GM23338 (cell line): ENCODE results near the gene ZCCHC17. TPM values are rescaled to one million over a fixed set of nuclear protein-coding genes. Genes with fewer than 3 reads are reported as not detected.

Source experiments
- ATAC-seq: fragments of 200-7000 bp; cut with Tn5 transposase; 3 replicates; pipeline ENCODE4 v1.9.1; 2020
- DNase-seq: peaks from one replicate; pipeline ENCODE4 v3.0.0-alpha.2; 2015; ENCODE audit warnings: low spot score
- H2AFZ ChIP-seq: fragments of 200-600 bp; sonication (generic); 2 replicates; pipeline ENCODE4 v1.8.0; 2016; ENCODE audit warnings: antibody characterized with exemption, mild to moderate bottlenecking, moderate library complexity
- H3F3A ChIP-seq: fragments of 200-600 bp; sonication (generic); replicated peaks from 2 replicates; pipeline ENCODE4 v1.8.0; 2017; ENCODE audit warnings: antibody characterized with exemption, mixed run types, low read depth
- H3K27ac ChIP-seq: fragments of 200-600 bp; sonication (generic); 2 replicates; pipeline ENCODE4 v1.6.1; 2016; ENCODE audit warnings: low read depth
- H3K27me3 ChIP-seq: fragments of 200-600 bp; sonication (generic); 2 replicates; pipeline ENCODE4 v1.8.0; 2016; ENCODE audit warnings: mild to moderate bottlenecking, mixed run types, moderate library complexity; ENCODE audit not compliant: insufficient read depth
- H3K36me3 ChIP-seq: fragments of 200-600 bp; sonication (generic); 2 replicates; pipeline ENCODE4 v1.8.0; 2016; ENCODE audit warnings: mild to moderate bottlenecking; ENCODE audit not compliant: insufficient read depth
- H3K4me1 ChIP-seq: fragments of 200-600 bp; sonication (generic); 2 replicates; pipeline ENCODE4 v1.8.0; 2016; ENCODE audit warnings: mild to moderate bottlenecking, moderate library complexity; ENCODE audit not compliant: insufficient read depth
- H3K4me2 ChIP-seq: fragments of 200-600 bp; sonication (generic); 2 replicates; pipeline ENCODE4 v1.7.1; 2017; ENCODE audit warnings: mixed run types
- H3K4me3 ChIP-seq: fragments of 200-600 bp; sonication (generic); 2 replicates; pipeline ENCODE4 v1.6.1; 2016; ENCODE audit warnings: mixed run types
- H3K79me2 ChIP-seq: fragments of 200-600 bp; sonication (generic); replicated peaks from 2 replicates; pipeline ENCODE4 v1.8.0; 2017; ENCODE audit warnings: mild to moderate bottlenecking; ENCODE audit not compliant: insufficient read depth
- H3K9me2 ChIP-seq: fragments of 200-600 bp; sonication (generic); 2 replicates; pipeline ENCODE4 v1.8.0; 2017; ENCODE audit not compliant: insufficient read depth
- H4K20me1 ChIP-seq: fragments of 200-600 bp; sonication (generic); replicated peaks from 2 replicates; pipeline ENCODE4 v1.8.0; 2017; ENCODE audit warnings: mild to moderate bottlenecking; ENCODE audit not compliant: insufficient read depth
- H3K27ac Mint-ChIP-seq: 2 replicates; pipeline ENCODE4 v1.8.0; 2020; ENCODE audit warnings: inconsistent platforms, mild to moderate bottlenecking, moderate library complexity, mixed read lengths
- H3K27me3 Mint-ChIP-seq: 3 replicates; pipeline ENCODE4 v1.8.0; 2022; ENCODE audit warnings: low read depth, mild to moderate bottlenecking, moderate library complexity, mixed read lengths, inconsistent platforms; ENCODE audit not compliant: insufficient read depth, poor library complexity
- H3K36me3 Mint-ChIP-seq: 3 replicates; pipeline ENCODE4 v1.8.0; 2021; ENCODE audit warnings: low read depth, mild to moderate bottlenecking, inconsistent platforms, moderate library complexity, mixed read lengths
- H3K4me1 Mint-ChIP-seq: 3 replicates; pipeline ENCODE4 v1.8.0; 2020; ENCODE audit warnings: mild to moderate bottlenecking, inconsistent platforms, mixed read lengths
- H3K4me3 Mint-ChIP-seq: 3 replicates; pipeline ENCODE4 v1.8.0; 2021; ENCODE audit warnings: moderate library complexity, mild to moderate bottlenecking, inconsistent platforms, mixed read lengths
- H3K9me3 Mint-ChIP-seq: 3 replicates; pipeline ENCODE4 v1.8.0; 2020; ENCODE audit warnings: moderate library complexity, mild to moderate bottlenecking, inconsistent platforms, mixed read lengths
- CREB1 ChIP-seq: fragments of 250-450 bp; sonication (Bioruptor Pico); IDR thresholded peaks from 2 replicates; pipeline ENCODE4 v1.5.0; 2020; ENCODE audit warnings: low read depth, mild to moderate bottlenecking, moderate library complexity
- CTCF ChIP-seq, 2 experiments: fragments of 200-600 bp in 1 of 2; sonication (generic) in 1 of 2; conservative IDR thresholded peaks; 2 replicates each; pipeline versions ENCODE4 v1.5.1 to v1.6.1; 2016 to 2017; ENCODE audit warnings: antibody characterized with exemption in 2 of 2, low read depth in 2 of 2, mild to moderate bottlenecking in 2 of 2, moderate library complexity in 1 of 2
- ETS1 ChIP-seq: IDR thresholded peaks from 2 replicates; pipeline ENCODE4 v1.6.1; 2016; ENCODE audit warnings: antibody characterized with exemption
- EZH2 ChIP-seq: fragments of 200-600 bp; sonication (generic); IDR thresholded peaks from one replicate; pipeline ENCODE4 v1.8.0; 2017; ENCODE audit warnings: antibody characterized with exemption, mild to moderate bottlenecking, low read depth; ENCODE audit not compliant: unreplicated experiment
- POLR2AphosphoS5 ChIP-seq: IDR thresholded peaks from 2 replicates; pipeline ENCODE4 v1.6.1; 2016; ENCODE audit warnings: antibody characterized with exemption, low read depth
- STAT1 ChIP-seq: IDR thresholded peaks from one replicate; pipeline ENCODE4 v1.6.1; 2016; ENCODE audit warnings: antibody characterized with exemption; ENCODE audit not compliant: unreplicated experiment
- ZNF114 ChIP-seq: fragments of 250-450 bp; sonication (Bioruptor Pico); IDR thresholded peaks from 2 replicates; pipeline ENCODE4 v1.5.0; 2020; ENCODE audit warnings: mild to moderate bottlenecking, moderate library complexity
- ZNF331 ChIP-seq: fragments of 250-450 bp; sonication (Bioruptor Pico); IDR thresholded peaks from 2 replicates; pipeline ENCODE4 v1.5.0; 2020; ENCODE audit warnings: low read depth, mild to moderate bottlenecking, moderate library complexity
- ZNF462 ChIP-seq: fragments of 250-450 bp; sonication (Bioruptor Pico); IDR thresholded peaks from 2 replicates; pipeline ENCODE4 v1.5.0; 2020; ENCODE audit warnings: mild to moderate bottlenecking, moderate library complexity
- polyA plus RNA-seq: library from polyadenylated mRNA; unstranded; fragments of >200 nt; fragmentation: Nextera tagmentation; extraction: Ambion mirVana; gene quantifications from 2 replicates; pipeline ENCODE4 v1.2.1, GENCODE V29; 2016
- total RNA-seq: library from RNA; depleted of rRNA; stranded (reverse); fragments of >200 nt; shearing (Covaris generic); gene quantifications from 2 replicates; pipeline ENCODE4 v1.2.3, GENCODE V29; 2014

Gene ZCCHC17
- total and polyA plus RNA-seq, 2 experiments from 2014 or later = 40.1 to 134 TPM

- TF ChIP-seq ZNF462 (CRISPR knock-in tag) (no peak), ZNF114 (CRISPR knock-in tag) (no peak)
Measured at GRCh38 chr1:31371121-31371959, 74.5 kb downstream of the ZCCHC17 start (continued).

GRCh38 chr1:31372051-31372450 is 75.2 kb downstream of the ZCCHC17 start:
- Histone ChIP-seq H3K4me1 (peaks cover 38% of the 10 kb centered on the region), H3K4me2 (peak overlapping the region; percentile 99)
- no peak for TF ChIP-seq CREB1 (CRISPR knock-in tag)
- TF ChIP-seq STAT1 = no peak
- TF ChIP-seq ETS1 = no peak
- TF ChIP-seq POLR2AphosphoS5 = no peak
- no peak for TF ChIP-seq ZNF331
- TF ChIP-seq EZH2 = no peak
- no peak for TF ChIP-seq CTCF (conservative IDR thresholded peaks at IDR 0.05; ENCODE audit: low read depth in 2 of 2)

More at GRCh38 chr1:31372051-31372450, 75.2 kb downstream of the ZCCHC17 start:
- H3K9me3 Mint-ChIP-seq = no peaks in the 10 kb centered on the region
- Histone ChIP-seq H3K27me3 (no peaks in the 10 kb centered on the region), H4K20me1 (no peaks in the 10 kb centered on the region), H3K9me2 (no peaks in the 10 kb centered on the region), H2AFZ (no peak overlapping the region), H3K4me3 (peak overlapping the region; percentile 81), H3K36me3 (no peaks in the 10 kb centered on the region), H3F3A (peaks cover 18% of the 10 kb centered on the region; the same call in 1 of the 2 replicates), H3K27ac (no peak overlapping the region), H3K79me2 (no peaks in the 10 kb centered on the region)
- no peak overlapping the region for H3K27ac Mint-ChIP-seq
- no peak for ATAC-seq
- peaks cover 49% of the 10 kb centered on the region for H3K4me1 Mint-ChIP-seq
- H3K36me3 Mint-ChIP-seq = peaks cover 8% of the 10 kb centered on the region; the same call in 1 of the 3 replicates
- peak overlapping the region; percentile 78 for H3K4me3 Mint-ChIP-seq
- H3K27me3 Mint-ChIP-seq = peaks cover 14% of the 10 kb centered on the region
- DNase-seq = no peak
